ENCODE data around the gene CACNA1S.

DNA sequence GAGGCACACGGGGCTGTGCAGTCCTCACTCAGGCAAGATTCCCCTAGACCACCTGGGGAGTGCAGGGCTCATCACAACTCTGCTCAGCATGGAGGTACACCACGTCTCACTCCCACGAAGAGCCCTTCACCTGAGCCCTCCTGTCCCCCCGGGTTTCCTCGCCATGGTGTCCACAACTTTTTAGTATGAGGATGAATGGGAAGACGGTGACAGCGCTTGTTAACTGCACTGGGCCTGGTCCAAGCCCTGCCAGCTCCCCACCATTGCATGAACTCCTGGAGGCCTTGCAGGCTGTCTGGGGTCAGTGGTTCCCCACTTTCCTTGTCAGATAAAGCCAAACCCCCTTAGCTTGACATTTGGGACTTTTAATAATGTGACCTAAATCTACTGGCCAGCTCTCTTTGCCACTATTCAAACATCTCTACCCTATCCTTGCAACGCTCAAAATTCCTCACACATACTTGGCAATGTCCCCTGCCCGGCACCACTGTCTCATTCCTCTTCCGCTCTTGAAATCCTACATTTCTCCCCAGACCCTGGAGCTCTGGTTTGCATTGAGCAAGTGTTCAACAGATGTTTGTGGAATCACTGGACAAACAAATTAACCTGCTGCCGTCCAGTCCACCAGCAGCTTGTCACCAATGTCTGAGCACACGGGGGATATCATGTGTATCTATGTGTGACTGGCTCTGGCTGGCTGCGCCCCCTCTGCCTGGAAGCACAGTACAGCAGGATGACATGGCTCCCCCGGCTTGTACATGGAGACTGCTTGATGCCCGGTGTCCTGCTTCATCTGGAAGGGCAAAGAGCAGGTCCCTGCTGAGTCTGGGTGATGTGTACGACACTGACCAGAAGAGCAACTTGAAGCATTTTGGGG is 30.9 kb upstream of the CACNA1S start:
- TF ChIP-seq, protein P1, sequence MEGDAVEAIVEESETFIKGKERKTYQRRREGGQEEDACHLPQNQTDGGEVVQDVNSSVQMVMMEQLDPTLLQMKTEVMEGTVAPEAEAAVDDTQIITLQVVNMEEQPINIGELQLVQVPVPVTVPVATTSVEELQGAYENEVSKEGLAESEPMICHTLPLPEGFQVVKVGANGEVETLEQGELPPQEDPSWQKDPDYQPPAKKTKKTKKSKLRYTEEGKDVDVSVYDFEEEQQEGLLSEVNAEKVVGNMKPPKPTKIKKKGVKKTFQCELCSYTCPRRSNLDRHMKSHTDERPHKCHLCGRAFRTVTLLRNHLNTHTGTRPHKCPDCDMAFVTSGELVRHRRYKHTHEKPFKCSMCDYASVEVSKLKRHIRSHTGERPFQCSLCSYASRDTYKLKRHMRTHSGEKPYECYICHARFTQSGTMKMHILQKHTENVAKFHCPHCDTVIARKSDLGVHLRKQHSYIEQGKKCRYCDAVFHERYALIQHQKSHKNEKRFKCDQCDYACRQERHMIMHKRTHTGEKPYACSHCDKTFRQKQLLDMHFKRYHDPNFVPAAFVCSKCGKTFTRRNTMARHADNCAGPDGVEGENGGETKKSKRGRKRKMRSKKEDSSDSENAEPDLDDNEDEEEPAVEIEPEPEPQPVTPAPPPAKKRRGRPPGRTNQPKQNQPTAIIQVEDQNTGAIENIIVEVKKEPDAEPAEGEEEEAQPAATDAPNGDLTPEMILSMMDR (IDR thresholded peaks at IDR 0.05; ENCODE audit: control extremely low read depth in 1 of 3, insufficient read depth in 1 of 3, low read depth in 1 of 3, low read length in 3 of 3): no peak
- TF ChIP-seq YY1 (IDR thresholded peaks at IDR 0.05; ENCODE audit: low read depth, low read length): no peak

Measured in H1 (cell line).